D721Med (cell line): Measurements from ENCODE around the gene TARBP1.

Source experiments
- DNase-seq: peaks from one replicate; pipeline ENCODE4 v3.0.0; 2011; ENCODE audit warnings: low spot score; ENCODE audit not compliant: insufficient read length
- FAIRE-seq: peaks from 2 replicates; lab custom pipeline; 2011; peaks lifted over from hg19 to GRCh38; lab: Jason Lieb, UNC
- TF ChIP-seq, protein P1 (sequence below): IDR thresholded peaks from 2 replicates; pipeline ENCODE4 v1.5.1; 2012; ENCODE audit warnings: mild to moderate bottlenecking, control low read depth; ENCODE audit not compliant: insufficient read depth; ENCODE audit errors: missing control alignments

TARBP1 gene

DNA sequence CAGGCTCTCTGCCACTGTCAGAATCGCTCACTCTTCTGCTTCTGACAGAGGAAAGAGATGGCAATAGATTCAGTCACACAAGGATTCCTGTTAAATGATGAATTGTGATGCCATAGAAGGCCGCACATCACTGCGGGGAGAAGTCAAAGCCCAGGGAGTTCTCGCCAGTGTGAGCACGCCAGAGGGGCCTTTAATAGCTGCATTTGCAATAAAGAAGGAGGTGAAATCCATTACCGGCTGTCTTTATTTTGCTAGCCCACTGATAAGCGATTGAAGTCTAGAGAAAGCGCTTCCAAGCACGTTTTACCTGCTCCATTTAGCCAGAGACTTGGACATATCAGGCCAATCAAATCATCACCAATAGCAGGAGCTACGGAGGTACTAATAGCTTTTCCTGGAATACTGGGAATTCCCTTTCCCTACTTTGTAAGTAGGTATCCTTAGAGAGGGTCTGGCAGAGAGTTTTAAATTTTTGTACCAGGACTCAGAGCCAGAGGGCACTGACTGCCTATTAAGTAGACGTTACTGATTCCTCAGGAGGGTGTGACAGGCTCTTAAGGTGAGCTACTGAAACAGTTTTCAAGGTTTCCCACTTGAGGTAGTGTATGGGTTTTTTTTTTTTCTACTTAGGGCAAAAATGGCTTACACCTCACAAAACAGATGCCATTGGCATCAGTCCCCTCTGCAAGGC is 10.2 kb upstream of the TARBP1 start:
- TF ChIP-seq, protein P1, sequence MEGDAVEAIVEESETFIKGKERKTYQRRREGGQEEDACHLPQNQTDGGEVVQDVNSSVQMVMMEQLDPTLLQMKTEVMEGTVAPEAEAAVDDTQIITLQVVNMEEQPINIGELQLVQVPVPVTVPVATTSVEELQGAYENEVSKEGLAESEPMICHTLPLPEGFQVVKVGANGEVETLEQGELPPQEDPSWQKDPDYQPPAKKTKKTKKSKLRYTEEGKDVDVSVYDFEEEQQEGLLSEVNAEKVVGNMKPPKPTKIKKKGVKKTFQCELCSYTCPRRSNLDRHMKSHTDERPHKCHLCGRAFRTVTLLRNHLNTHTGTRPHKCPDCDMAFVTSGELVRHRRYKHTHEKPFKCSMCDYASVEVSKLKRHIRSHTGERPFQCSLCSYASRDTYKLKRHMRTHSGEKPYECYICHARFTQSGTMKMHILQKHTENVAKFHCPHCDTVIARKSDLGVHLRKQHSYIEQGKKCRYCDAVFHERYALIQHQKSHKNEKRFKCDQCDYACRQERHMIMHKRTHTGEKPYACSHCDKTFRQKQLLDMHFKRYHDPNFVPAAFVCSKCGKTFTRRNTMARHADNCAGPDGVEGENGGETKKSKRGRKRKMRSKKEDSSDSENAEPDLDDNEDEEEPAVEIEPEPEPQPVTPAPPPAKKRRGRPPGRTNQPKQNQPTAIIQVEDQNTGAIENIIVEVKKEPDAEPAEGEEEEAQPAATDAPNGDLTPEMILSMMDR, result no peak
- no peak for DNase-seq
- FAIRE-seq, result no peak

DNA sequence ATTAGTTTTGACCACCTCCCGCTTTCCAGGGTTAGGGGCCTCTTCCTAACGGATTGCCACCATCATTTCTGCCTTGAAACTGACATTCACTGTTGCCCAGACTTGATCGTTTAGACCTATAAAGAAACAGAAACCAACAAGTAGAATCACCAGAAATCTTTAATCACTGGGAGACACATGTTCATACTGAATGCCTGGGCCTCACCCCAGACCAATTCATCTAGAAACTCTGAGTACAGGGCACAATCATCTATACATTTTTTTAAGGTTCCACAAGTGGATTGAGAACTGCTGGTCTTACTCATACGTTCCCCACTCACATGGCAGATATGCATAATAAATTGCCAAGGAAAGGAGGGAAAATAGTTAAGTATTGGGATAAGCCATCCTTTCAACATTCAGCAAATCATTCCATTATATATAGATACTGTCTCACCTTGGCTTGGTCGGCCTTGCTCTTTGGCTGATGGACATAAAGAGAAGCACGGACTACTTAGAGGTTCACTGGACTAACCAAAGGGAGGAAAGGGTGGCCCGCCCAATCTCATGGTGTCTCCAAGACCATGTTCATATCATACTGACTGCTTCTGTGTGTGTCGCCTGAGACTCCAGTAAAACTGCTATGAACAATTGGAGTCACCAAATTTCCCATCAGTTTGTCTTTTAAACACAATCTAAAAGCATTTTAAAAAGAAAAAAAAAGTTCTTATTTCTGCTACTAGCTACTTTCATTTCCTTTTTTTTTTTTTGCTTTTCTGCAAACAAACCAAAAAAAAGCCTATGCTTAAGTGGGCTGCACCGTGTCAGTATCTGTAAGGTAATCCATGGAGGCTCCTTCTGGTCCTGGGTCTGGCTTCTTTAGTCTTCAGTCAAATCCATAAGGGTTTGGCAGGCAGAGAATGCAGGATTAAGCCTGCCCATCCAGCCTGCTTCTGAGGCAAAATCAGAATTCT is 9.4 kb upstream of the TARBP1 start:
- no peak for DNase-seq
- FAIRE-seq, result no peak
- TF ChIP-seq, protein P1, result no peak

DNA sequence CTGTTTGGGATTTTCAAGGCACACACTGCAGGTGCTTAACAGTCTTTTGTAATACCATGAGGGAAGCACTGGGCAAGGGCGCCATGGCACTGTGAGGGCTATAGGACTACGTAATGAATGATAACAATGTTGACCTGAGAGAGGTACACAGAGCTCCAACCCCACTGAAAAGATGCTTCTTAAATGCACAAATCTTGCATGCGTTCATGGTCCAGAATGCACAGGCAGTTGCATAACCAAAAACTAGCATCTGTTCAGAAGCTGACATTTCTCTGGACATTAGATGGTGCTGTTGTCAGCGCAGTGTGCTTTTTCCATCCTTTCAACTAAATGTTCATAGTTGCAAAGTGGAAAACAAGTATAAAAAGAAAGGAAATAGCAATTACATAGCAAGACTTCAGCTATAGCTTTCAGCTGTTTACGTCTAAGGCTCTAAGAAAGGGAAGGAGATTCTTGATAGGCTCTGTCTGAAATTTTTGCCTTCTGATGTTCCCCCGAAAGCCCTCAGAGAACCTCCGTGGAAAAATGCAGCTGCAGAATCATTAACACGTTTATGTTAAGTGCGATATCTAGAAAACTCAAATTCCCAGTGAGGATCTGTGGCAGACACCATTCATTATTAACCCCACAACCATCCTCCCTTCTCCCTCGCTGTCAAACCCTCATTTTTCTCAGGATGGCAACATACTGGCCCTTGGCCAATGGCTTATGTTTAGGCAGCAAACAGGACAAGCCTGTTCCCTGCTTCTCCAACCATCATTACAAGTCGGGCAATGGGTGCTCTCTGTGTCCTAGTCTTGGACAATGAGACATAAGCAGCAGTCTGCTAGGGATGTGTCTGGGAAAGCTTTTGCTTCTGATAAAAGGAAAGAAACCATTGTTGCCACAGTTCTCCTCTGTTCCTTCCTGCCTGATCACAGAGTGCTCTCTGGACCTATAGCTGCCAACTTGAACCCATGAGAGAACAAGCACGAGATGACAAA is 8.2 kb upstream of the TARBP1 start:
- DNase-seq (no peak), FAIRE-seq (no peak)
- TF ChIP-seq, protein P1, result peak; percentile 73

DNA sequence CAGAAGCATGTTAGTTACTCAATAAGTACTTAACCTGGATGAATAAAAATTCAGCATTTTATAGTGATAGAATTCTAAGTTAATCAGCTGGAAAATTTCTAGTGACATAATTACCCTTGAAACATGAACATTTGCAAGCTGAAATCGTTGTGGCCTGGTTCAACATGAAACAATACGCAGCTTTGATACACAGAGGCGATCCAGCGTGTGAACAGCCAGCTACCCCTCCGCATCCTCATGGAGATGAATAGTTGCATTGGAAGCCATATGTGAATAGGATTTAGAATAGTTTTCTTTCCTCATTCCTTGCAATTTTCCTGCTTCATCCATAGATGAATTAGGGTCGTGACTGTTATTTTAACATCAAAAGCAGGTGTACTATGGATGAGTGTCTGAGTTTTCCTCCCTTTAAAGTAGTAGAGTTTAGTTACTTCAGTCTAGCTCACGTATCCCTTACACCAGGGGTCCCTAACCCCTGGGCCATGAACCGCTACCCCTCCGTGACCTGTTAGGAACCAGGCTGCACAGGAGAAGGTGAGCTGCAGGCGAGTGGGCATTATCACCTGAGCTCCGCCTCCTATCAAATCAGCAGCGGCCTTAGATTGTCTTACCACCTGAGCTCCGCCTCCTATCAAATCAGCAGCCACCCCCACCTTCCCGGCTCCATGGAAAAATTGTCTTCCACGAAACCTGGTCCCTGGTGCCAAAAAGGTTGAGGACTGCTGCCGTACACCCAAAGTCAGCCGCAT is 6.2 kb upstream of the TARBP1 start:
- TF ChIP-seq, protein P1, result no peak
- no peak for FAIRE-seq
- no peak for DNase-seq

DNA sequence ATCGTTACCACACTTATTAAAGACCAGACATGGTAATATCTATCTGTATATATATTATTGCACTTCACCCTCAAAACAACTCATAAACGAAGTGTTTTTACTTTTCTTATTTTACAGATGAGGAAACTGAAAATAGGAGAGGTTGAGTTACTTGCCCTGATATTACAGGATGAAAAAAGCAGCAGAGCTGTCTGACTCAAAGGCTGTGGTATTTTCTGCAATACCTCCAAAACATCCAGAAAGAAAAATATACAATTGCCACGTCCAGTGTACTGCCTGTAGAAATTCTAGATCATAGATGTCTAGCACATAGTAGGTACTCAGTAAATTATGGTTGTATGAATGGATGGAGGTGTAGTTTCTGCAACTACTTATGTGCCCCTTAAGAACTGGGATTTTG is 5.2 kb upstream of the TARBP1 start:
- no peak for FAIRE-seq
- TF ChIP-seq, protein P1, result no peak
- no peak for DNase-seq

DNA sequence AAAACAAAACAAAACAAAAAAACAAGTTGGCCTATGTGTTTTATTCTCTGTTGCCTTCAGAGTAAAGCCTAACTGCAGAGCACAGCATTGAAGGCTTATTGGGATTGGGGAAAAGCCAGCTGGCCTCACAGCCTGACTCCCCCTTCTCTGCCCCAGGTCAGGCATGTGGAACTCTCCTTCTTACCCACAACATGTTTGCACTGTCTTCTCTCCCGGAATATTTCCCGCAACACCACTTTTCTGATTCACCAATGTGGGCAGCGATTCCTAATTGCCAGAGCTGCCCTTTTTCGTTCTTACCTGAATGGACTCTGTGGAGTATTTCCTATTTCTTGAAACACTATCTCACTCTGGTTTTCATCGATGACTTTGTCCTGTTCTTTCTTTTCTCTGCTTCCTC is 2.8 kb upstream of the TARBP1 start:
- TF ChIP-seq, protein P1, result no peak
- FAIRE-seq (peak; percentile 32), DNase-seq (no peak)
